Measurements from ENCODE around the gene ZSWIM5.
A peak's percentile ranks its signal among the peaks of the same experiment; 100 is the strongest.
"Not testable (repeated sequence)": the region's sequence is repeated elsewhere in the genome, so short reads cannot be mapped to it uniquely, and the experiment has no call there.

The ZSWIM5 gene

DNA sequence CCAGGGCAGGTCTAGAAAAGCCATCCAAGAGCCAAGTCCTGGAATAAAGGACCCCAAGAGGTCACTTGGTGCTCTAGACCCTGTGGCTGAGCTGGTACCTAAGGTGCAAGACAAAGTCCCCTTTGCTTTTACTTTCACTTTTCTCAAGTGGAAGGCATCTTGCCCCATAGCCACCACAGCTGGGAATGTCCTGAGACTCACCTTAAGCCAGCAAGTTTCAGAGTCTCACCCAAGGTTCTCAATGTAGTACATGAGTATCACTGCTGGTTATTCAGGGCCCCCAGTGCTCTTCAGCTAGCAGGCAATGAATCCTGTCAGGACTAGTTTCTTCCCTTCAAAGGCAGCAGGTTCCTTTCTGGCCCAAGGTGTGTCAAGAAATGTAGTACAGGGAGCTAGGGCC, 126.9 kb downstream of the ZSWIM5 start:
- DNase-seq = no peak

DNA sequence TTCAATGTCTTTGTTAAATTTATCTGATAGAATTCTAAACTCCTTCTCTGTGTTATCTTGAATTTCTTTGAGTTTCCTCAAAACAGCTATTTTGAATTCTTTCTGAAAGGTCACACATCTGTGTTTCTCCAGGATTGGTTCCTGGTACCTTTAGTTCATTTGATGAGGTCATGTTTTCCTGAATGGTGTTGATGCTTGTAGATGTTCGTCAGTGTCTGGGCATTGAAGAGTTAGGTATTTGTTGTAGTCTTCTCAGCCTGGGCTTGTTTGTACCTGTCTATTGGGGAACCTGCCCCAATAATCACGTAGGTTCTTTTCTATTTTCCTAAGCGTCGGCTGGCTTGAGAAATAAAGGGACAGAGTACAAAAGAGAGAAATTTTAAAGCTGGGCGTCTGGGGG, 129.4 kb downstream of the ZSWIM5 start:
- not testable (repeated sequence) for DNase-seq

DNA sequence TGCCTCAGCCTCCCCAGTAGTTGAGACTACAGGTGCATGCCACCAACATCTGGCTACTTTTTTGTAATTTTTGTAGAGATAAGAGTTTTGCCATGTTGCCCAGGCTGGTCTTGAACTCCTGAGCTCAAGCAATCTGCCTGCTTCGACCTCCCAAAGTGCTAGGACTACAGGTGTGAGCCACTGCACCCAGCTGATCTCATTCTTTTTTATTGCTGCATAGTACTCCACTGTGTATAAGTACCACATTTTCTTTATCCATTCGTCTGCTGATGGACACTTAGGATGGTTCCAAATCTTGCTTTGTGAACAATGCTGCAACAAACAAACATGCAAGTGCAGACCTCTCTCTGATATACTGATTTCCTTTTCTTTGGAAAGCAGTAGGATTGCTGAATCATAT, 134.8 kb downstream of the ZSWIM5 start:
- DNase-seq = no peak

DNA sequence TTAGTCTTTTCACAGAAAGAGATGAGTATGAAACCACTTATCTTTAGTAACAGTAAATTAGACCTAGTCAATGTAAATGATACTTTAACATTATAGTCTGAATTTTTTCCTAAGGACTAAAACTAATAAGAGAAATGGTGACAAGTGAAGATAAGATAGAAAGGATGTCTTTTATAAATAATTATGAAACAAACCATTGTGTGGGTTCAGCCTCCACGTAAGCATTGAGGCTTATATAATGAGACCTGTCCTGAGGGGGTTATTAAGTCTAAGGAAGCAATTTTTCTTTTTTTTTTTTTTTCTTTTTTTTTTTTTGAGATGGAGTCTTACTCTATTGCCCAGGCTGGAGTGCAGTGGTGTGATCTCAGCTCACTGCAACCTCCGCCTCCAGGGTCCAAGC, 138.6 kb downstream of the ZSWIM5 start:
- no peak for DNase-seq

DNA sequence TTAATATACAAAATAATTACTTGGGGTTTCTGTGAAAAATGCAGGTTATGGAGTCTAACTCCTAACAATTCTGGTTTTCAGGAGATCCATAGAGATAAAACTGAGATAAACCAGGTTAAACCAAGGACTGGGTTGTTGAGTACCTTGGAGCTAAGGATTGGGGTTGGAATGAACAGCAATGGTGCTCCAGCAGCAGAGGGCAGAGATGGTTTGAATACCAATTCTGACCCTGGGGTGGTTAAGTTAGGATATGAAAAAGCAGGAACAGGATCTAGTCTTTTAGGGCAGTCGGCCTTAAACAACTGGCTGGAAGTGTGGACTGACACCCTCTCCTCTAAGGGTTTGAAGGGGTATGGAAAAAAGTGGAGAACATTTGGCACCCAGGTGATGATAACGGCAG, 141.3 kb downstream of the ZSWIM5 start:
- DNase-seq = no peak

DNA sequence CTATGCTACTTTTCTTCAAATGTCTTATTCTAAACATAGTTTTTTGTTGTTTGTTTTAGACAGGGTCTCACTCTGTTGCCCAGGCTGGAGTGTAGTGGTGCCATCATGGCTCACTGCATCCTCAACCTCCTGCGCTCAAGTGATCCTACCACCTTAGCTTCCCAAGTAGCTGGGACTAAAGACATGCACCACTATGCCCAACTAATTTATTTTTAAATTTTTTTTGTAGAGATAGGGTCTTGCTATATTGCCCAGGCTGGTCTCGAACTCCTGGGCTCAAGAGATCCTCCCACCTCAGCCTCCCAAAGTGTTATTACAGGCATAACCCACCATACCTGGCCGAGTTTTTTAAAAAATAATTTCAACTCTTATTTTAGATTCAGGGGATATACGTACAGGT, 143.9 kb downstream of the ZSWIM5 start:
- not testable (repeated sequence) for DNase-seq

DNA sequence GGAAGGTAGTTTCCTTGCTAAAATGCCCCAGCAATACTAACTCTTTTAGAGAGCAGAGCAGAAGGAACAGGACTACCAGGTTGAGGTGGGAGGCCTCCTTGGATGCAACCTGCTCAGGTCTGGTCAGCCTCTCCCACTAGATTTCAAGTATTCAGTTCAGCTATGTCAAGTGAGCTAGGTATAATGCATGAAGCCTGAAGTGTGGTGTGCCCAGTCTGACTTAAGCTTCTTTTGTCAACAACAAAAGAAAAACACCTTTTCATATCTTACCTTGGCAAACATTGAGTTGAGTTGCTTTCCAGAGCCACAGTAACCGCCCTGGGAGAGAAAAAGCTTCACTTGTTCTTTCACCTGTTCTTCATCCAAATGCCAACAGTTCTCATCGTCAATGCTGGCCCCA, 146.6 kb downstream of the ZSWIM5 start:
- DNase-seq = no peak

DNA sequence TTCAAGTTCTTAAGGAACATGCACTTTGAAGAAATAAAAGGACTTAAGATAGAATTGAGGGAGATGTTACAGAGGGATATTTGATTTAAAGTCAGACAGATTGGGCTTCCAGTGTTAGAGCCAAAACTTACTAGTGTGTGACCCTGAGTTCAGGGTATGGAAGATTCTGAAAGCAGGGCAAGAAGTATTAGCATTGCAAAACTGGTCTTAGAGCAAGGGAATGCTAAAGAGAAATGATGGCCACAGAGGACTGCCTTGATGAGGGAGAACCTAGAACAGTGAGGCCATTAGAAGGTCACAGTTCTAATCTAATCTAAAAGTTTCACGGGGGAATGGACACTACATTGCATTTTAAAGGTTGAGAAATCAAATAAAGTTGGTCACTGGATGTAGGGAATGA, 148.9 kb downstream of the ZSWIM5 start:
- no peak for DNase-seq

DNA sequence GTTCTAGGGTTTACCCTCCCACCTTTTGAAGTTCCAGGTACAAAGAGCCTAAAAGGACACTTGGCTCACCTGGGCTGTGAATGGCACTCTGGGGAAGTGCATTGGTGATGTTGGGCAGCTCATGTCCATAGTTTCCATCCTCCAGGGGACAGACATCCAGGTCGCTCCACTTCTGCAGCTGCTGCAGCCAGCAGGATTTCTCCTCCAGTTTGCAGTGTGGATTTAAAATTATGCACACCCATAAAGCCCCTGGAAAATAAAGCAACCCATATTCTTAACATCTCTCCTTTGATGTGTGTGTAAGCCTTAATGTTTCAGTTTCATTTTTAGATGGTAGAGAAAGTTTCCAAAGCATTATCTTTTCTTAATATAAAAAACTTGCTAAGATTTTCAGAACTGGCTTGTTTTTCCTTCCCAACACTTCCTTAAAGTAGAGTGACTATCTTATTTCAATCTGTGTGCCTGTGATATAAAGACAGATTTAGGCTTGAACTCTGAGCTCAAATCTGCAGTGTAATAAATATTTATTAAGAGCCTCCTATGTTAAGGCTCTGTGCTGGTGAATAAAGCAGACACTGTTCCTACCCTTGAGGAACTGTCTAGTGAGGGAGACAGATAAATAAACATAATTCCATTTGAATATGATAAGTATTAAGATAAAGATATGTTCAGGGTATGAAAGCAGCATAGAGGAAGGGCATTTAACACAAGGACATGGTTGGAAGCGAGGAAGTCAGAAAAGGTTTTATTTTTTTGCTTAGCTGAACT, 155.2 kb downstream of the ZSWIM5 start:
- no peak for DNase-seq

DNA sequence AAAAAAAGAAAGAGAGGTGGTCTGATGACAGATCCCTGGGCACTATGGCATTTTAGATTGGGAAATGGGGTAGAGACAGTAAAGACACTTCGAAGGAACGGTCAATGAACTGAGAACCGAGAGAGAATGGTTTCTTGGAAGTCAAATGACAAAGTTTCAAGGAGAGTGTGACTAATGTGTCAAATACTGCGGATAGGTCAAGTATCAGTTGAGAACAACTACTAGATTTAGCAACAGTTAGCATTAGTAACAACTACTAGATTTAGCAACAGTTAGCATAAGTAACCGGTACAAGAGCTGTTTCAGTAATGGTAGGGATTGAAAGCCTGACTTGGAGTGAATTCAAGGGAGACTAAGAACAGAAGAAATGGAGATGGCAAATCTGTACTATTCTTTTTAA, 159.4 kb downstream of the ZSWIM5 start:
- no peak for DNase-seq

DNA sequence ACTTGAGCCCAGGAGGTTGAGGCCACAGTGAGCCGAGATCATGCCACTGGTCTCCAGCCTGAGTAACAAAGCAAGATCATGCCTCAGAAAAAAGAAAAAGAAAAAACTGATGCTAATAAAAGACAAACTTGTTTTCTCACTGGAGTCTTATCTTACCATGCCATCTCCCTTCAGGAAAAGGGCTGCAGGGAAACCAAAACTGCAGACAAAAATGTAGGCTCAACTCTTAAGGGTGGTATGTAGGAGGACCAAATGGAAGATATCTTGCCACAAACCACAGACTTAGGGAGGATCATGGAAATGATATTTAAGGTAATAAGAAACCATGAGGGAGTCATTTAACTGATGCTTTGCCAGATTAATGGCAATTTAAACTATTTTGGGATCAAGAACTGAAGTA, 161.5 kb downstream of the ZSWIM5 start:
- DNase-seq = no peak

DNA sequence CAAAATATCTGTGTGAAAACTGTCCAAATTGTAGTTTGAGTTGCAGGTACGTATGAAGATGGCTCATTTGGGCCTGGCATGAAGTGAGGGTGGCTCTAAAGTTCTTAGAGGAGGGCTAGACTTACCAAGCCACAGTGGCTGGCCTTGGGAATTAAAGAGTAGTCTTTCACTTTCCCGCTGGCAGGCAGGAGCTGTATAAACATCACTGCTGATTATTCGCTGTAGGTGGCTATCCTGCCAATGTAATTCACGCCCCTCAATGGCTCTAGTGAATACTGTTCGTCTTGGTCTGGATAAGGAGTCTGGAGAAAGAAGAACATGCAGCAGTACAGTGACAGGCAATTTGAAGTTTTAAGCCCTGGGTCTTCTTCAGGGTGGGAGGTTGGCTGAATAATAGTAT, 163.3 kb downstream of the ZSWIM5 start:
- DNase-seq = no peak

DNA sequence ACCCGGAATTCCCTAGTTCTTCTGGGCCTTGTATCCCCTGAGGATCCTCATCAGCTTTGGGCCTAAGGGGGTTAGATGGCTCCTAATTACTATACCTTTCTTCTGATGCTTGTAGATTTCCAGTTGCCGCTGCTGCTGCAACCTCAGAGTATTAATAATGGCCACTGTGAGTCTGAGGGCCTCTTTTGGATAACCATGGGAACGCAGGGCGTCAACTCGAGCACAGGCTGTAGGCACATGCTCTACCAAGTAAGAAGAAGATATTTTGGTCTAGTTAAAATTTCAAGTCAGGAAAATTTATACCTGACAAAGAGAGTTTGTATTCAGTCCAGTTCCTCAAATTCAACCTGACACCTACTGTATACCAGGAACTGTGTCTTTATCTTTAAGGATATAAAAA, 166.1 kb downstream of the ZSWIM5 start:
- DNase-seq = no peak

DNA sequence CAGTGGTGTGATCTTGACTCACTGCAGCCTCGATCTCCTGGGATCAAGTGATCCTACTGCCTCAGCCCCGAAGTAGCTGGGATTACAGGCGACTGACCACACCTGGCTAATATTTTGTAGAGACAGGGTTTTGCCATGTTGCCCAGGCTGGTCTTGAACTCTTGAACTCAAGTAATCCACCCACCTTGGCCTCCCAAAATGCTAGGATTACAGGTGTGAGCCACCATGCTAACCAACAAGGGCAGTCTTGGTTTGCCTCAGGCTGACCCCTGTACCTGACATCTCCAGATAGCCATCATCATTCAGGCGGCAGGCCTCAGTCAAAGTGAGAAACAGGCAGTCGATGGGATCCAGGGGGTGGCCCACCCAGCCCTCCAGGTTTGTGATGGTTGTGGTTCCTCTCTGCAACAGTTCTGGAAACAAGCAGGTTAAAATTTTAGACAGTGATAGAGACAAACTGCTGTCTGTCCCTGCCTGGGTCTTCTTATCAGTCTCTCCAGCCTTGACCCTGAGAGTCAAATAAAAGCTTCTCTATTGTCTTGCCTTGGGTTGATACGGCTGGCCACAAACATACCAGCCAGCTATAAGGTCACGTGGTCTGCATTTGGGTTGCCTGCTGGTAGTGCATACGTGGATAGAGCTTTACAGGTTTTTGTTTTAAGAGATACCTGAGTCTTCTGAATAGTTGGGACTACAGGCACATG, 167.6 kb downstream of the ZSWIM5 start:
- no peak for DNase-seq

DNA sequence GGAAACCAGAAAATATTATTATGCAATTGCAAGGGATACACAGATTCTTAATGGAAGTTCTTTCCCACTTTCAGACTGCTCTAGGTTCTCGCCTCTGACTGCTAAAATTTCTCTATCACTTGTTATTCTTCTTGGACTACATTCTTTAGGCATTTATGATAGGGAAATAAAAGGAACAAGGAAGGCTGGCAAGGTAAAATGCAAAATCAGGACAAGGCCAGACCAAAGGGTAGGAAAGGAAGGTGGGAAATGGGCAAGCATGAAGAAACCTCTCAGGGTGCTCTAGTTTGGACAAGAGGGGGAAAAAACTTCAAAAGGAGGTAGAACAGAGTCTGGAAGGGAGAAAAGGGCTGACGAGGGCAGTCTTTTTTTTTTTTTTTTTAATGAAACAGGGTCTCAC, 168.2 kb downstream of the ZSWIM5 start:
- no peak for DNase-seq

DNA sequence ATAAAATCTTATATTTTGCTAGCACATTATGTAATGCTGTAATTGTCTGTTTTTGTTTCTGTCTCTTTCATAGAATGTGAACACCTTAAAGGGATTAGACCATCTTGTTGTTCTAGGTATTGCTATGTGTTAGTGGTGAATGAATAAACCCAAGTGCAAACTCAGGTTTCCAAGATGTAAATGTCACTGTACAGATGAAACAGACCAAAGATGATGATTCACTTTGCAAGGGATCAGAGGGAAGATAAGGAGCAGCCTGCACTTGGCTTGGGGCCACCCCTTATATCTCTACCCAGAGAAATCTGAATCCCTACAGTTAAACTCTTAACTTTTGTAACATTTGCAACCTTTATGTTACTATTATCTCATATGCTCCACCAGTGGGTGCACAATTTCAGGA, 168.9 kb downstream of the ZSWIM5 start:
- DNase-seq = no peak

DNA sequence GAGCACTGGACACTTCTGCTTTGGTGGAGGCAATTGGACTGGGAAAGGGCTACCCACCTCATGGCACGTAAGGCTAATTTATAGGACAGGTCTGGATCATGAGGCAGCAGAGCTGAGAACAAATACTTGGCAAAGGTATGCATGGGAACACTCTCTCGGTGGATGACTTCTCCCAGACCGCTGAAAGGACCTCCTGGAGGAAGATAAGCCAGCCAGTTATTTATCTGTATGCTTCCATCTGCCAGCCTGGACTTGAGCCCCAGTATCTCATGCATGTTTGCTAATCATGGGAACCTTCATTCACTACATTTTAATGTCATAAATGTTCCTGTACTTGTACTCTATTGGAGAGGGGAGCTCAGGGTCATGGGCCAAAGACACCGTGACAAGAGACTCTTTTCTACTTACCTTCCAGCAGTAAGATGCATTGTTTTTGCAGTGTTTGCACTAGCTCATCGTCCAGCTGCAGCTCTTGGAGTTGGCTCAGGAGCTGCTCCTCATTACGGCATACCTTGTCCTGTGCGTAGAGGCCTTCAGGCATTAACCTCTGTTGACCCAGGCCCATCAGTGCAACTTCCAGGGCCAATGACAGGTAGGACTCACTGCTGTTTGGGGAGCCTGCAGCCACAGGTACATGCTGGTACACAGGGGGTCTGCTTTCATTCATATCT, 170.6 kb downstream of the ZSWIM5 start:
- DNase-seq = peak; percentile 13

DNA sequence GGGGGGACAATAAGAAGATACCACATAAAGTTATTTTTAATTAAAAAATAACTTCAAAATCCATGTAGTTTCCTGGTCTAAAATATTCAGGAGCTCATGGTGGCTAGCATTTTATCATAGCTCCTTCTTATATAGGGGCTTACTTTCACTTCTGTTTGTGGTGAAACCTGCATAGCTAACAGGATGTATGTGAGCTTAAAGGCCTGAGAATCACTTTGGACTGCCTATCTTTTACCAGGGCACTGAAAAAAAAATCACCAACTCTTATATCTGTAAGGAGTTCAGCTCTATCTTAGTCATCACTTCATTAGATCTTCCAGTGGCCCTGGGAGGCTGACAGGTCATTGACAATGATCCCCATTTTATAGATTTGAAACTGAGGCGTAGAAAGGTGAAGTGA, 173.0 kb downstream of the ZSWIM5 start:
- no peak for DNase-seq

DNA sequence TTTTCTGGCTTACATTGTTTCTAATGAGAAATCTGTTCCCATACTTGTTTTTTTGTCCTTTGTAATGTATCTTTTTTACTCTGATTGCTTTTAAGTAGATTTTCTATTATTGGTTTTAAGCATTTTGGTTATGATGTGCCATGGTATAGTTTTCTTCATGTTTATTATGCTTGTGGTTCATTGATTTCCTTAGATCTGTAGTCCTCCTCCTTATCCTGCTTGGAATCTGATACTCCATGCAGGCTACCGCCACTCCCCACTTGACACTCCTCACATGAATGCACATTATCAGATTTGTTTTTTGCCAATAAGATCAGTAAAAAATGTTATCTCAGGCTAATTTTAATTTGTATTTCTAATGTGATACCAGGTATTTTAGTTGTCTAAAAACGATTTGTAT, 173.6 kb downstream of the ZSWIM5 start:
- peak; percentile 21 for DNase-seq

DNA sequence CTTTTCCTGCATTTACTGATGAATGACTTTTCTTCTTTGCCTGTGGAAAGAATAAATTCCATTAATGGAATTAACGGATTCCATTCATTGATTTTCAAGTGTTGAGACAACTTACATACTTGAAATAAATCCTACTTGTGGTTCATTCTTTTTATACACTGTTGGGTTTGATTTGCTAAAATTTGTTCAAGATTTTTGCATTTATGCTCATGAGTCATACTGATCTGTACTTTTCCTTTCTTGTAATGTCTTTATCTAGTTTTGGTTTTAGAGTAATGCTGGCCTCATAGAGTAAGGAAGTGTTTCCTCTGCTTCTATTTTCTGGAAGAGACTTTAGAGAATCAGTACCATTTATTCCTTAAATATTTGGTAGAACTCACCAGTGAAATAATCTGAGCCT, 180.0 kb downstream of the ZSWIM5 start:
- DNase-seq = no peak

DNA sequence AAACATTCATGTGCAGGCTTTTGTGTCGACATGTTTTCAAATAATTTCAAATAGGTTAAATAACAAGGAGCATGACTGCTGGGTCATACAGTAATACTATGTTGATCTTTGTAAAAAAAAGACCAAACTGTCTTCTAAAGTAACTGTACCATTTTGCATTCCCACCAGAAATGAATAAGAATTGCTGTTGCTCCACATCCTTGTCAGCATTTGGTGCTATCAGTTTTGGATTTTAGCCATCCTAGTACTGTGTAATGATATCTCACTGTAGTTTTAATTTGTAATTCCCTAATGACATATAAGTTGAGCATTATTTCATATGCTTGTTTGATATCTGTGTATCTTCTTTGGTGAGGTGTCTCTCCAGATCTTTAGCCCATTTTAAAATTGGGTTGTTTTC, 182.7 kb downstream of the ZSWIM5 start:
- no peak for DNase-seq

DNA sequence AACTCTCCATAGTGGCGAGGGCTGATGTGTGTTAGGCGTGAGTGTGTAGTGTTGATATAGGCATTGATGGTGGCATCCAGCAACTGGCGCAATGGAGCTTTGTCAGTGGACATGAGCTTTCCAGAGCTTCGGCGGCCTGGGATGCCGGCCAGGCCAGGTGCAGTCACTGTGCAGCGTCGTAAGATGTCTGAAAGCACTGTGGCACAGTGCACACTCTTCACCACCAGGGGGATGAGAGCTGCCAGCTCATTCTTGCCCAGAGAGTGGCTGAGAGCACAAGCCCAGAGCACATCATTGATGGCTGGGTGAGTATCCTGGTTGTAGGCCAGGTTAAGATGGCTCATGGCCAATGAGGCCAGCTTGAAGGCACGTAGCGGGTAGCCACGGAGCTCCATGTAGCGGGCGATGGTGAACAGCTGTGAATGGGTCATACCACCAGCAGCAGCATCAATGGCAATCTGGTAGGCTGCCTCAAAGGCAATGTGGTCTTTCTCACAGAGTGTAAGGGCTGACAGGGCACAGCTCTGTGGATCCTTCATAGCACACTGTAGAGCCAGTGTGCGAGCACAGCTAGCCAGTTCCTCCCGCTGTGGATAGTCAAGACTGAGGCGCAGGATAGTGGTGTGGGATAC, 187.7 kb downstream of the ZSWIM5 start:
- DNase-seq = no peak

DNA sequence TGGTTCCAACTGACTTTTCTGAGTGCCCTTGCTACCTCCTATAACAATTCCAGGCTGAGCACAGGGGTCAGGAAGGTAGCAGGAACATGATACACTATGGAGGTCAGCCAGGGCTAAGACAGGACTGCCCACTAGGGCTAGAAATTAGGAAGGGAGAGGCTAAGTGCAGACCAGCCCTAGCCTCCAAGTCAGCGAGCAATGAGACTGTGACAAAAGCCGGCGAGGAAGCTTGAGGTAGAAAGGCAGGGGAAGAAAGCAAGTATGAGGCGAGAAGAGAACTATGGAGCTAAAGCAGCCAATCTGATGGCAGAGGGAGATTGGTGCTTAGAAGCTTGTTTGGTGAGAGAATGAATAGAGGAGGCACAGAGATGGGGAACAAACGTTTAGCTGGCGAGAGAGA, 189.6 kb downstream of the ZSWIM5 start:
- no peak for DNase-seq
